ENCODE results near the gene BCAP29. TPM values are rescaled to one million over a fixed set of nuclear protein-coding genes. Genes with fewer than 3 reads are reported as not detected.

The BCAP29 gene
- total RNA-seq, 1 donor from 2014 or later: 12.0 TPM

DNA sequence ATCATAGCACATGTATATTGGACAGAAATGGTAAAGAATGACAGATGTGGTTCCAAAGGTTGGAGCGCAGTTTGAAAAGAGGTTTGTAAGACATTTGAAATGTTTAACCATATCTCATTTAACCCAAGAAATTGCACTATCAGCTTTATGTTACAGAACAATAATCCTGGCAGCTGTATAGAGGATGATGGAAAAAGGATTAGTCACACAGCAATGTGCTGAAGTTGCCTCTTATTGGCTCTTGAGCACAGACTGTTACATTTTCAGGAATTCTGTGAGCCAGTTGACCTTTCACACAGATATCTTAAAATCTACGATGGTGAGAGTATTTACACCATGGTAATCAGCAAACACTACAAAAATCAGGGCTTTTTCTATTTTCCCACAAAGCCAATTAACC, 20.2 kb upstream of the BCAP29 start:
- H3K27me3 ChIP-seq (ENCODE audit: control insufficient read depth in 3 of 3, insufficient read depth in 3 of 3, low read length in 3 of 3): no peaks in the 10 kb centered on the region
- H3K4me3 ChIP-seq (ENCODE audit: low read length in 3 of 3): no peak overlapping the region
- H3K4me1 ChIP-seq (ENCODE audit: control insufficient read depth in 3 of 3, insufficient read depth in 3 of 3, low read length in 3 of 3): peaks cover 7 to 24% (median 21%) of the 10 kb centered on the region in 3 donors
- no peak overlapping the region for H3K27ac ChIP-seq (ENCODE audit: low read depth, low read length)
- peaks cover 4 to 10% (median 9%) of the 10 kb centered on the region in 3 donors for H3K36me3 ChIP-seq (ENCODE audit: control insufficient read depth in 3 of 3, insufficient read depth in 3 of 3, low read length in 3 of 3)
- H3K9me3 ChIP-seq (ENCODE audit: control insufficient read depth in 3 of 3, low read length in 3 of 3): no peaks in the 10 kb centered on the region
- H3K9ac ChIP-seq (ENCODE audit: low read depth in 1 of 3, low read length in 3 of 3): no peak overlapping the region

DNA sequence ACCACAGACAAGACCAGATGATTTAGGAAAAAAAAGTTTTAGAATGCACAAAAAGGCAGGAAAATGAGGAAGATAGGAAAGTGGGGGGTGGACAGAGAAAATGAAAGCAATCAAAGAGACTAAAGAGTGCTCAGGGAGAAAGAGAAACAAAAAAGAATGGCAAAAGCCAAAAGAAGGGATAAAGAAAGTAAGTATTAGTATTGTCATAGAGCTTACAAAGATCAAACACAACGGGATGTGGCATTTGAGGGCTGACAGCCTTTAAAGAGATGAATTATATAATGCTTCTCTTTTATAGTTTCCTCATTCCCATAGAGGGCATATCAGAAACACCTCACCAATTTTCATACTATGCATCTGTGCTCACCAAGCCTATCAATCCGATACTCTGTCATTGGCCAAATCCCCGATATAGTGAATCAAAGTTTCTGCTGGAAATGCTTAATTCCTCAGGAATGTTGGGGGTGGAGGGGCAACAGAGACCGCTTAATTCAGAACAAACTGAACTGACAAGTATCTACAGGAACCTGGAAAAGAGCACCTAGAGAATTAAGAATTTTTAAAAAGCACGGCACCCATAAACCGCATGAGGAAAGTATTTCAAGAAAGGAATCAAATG, 19.0 kb upstream of the BCAP29 start:
- no peak overlapping the region for H3K4me3 ChIP-seq (ENCODE audit: low read length in 3 of 3)
- H3K4me1 ChIP-seq (ENCODE audit: control insufficient read depth in 3 of 3, insufficient read depth in 3 of 3, low read length in 3 of 3): peaks cover 11 to 26% (median 22%) of the 10 kb centered on the region in 3 donors
- H3K27me3 ChIP-seq (ENCODE audit: control insufficient read depth in 3 of 3, insufficient read depth in 3 of 3, low read length in 3 of 3): no peaks in the 10 kb centered on the region
- H3K27ac ChIP-seq (ENCODE audit: low read depth, low read length): no peak overlapping the region
- no peaks in the 10 kb centered on the region for H3K9me3 ChIP-seq (ENCODE audit: control insufficient read depth in 3 of 3, low read length in 3 of 3)
- peaks cover 2 to 9% (median 8%) of the 10 kb centered on the region in 3 donors for H3K36me3 ChIP-seq (ENCODE audit: control insufficient read depth in 3 of 3, insufficient read depth in 3 of 3, low read length in 3 of 3)
- H3K9ac ChIP-seq (ENCODE audit: low read depth in 1 of 3, low read length in 3 of 3): no peak overlapping the region

DNA sequence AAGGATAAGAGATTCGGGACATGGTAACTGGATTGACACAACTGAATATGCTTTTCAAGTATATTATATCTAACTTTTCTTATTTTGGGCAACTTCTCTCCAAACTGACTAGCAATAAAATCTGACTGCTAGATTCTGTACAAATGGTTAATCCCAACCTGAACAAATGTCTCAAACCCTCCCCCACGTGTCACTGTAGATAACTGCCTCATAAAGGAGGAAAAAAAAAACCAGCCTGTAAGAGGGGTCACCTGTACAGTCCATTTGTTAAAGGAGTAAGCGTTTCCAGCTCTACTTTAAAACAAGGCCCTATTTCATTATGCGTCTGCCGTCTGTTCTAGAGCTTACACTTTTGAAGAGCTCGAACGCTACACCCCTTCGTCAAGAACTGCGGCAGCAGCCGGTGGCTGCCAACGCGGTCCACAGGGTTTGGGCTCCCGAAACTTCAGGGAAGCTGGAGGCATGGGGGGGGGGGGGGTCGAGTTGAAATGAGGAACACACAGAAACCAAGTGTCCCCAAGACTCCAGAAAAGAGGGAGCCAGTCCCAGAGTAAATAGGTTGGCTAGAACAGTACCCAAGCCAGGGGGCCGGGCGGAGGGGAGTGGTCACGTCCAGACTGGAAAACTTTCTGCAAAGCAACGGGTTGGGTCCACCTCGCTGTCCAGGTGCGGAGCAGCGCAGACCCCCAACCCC, 16.8 kb upstream of the BCAP29 start:
- Histone ChIP-seq H3K9me3 (ENCODE audit: control insufficient read depth in 3 of 3, low read length in 3 of 3) (no peaks in the 10 kb centered on the region), H3K27me3 (ENCODE audit: control insufficient read depth in 3 of 3, insufficient read depth in 3 of 3, low read length in 3 of 3) (no peaks in the 10 kb centered on the region), H3K4me1 (ENCODE audit: control insufficient read depth in 3 of 3, insufficient read depth in 3 of 3, low read length in 3 of 3) (peaks cover 11 to 26% (median 22%) of the 10 kb centered on the region in 3 donors)

DNA sequence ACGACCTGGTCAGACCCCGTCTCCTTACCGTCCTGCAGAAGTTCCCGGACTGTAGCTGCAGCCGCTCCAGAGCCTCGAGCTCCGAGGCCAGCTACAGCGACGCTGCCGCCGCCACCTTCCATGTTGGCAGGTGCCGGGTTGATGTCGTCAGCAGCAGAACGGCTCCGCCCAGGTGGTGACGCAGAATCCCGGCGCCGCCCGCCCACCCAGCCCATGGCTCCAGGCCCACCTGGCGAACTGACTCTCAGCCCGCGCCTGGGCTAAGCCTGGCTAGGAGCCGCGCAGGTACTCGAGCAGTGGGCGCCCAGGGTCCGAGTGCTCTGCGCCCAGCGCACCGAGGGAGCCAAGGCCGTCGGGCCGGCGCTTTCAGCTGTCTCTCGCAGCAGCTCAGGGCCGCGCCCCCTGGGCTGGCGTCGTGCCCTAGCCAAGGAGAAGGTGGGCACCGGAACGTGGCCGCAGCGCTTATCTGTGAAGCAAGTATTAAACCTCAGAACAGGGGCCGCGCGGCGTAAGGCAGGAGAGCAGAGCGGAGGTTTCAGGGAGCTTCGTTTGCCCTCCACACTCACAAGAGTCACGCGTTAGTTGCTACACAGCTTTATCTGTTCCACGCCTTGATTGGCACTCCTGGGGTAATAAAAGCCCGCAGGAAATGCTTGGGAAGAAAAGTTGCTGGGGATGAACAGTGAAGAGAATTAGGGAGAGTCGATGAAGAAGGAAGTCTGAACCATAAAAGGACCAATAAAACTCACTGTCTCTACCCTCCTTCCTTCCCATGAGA, 16.1 kb upstream of the BCAP29 start, which contains the start of the genes COG5 and DUS4L:
Gene COG5, minus strand, starts transcription at position 146 of the 778 bp plus-strand sequence. Its CDS starts 24 bp downstream, at position 122.
Gene DUS4L, plus strand, starts transcription at position 197 of the 778 bp plus-strand sequence. CDS start 3,100 bp downstream, outside the sequence.
- no peaks in the 10 kb centered on the region for H3K36me3 ChIP-seq (ENCODE audit: control insufficient read depth in 3 of 3, insufficient read depth in 3 of 3, low read length in 3 of 3)
- peak within 1 kb of the TSS; percentile 95 to 97 (median 96) for H3K9ac ChIP-seq (ENCODE audit: low read depth in 1 of 3, low read length in 3 of 3)
- H3K4me3 ChIP-seq (ENCODE audit: low read length in 3 of 3): peak within 1 kb of the TSS; percentile 95 to 97 (median 97)
- peak within 1 kb of the TSS; percentile 95 for H3K27ac ChIP-seq (ENCODE audit: low read depth, low read length)
- no peaks in the 10 kb centered on the region for H3K27me3 ChIP-seq (ENCODE audit: control insufficient read depth in 3 of 3, insufficient read depth in 3 of 3, low read length in 3 of 3)
- no peaks in the 10 kb centered on the region for H3K9me3 ChIP-seq (ENCODE audit: control insufficient read depth in 3 of 3, low read length in 3 of 3)
- peaks cover 11 to 26% (median 22%) of the 10 kb centered on the region in 3 donors for H3K4me1 ChIP-seq (ENCODE audit: control insufficient read depth in 3 of 3, insufficient read depth in 3 of 3, low read length in 3 of 3)

More for the DNA sequence above, 16.8 kb upstream of the BCAP29 start:
- Histone ChIP-seq H3K36me3 (ENCODE audit: control insufficient read depth in 3 of 3, insufficient read depth in 3 of 3, low read length in 3 of 3) (no peaks in the 10 kb centered on the region), H3K4me3 (ENCODE audit: low read length in 3 of 3) (peak overlapping the region; percentile 95 to 97 (median 97)), H3K9ac (ENCODE audit: low read depth in 1 of 3, low read length in 3 of 3) (peak overlapping the region; percentile 95 to 97 (median 96)), H3K27ac (ENCODE audit: low read depth, low read length) (peak overlapping the region; percentile 95)

DNA sequence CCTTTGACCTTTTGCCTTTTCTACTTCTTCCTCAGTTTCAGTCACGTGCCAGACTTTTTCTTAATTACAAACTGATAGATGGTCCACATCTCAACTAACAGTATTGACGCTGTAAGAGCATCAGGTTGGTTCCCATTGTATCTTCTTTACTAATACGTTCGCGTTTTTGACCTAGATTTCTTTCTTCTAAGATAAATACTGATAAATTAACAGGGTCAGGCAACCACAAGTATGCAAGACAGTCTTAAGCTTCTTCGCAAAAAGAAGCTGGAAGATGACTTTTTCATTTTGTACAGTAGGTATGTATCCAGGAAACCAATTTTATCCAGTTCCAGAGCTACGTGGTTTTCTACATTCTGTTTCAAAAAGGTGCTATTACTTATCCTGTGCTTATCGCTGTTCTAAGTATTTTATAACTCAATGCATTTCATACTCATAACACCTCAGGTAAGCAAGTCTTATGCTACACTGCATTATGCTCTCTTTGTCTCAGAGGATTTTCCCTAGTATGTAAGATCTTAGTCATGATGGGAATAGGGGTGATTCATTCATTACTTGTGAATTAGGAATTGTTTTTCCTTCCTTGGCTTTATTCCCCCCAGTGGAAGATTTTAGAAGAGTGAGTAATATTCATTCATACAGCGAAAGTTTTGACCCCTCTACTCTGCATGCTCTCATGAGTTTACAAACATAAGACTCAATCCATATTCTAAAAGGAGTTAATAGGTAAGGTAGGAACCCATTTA, 15.3 kb upstream of the BCAP29 start:
- Histone ChIP-seq H3K9me3 (ENCODE audit: control insufficient read depth in 3 of 3, low read length in 3 of 3) (no peaks in the 10 kb centered on the region), H3K4me3 (ENCODE audit: low read length in 3 of 3) (peak overlapping the region; percentile 95 to 97 (median 97)), H3K36me3 (ENCODE audit: control insufficient read depth in 3 of 3, insufficient read depth in 3 of 3, low read length in 3 of 3) (no peaks in the 10 kb centered on the region), H3K4me1 (ENCODE audit: control insufficient read depth in 3 of 3, insufficient read depth in 3 of 3, low read length in 3 of 3) (peaks cover 11 to 26% (median 22%) of the 10 kb centered on the region in 3 donors), H3K27me3 (ENCODE audit: control insufficient read depth in 3 of 3, insufficient read depth in 3 of 3, low read length in 3 of 3) (no peaks in the 10 kb centered on the region), H3K9ac (ENCODE audit: low read depth in 1 of 3, low read length in 3 of 3) (peak overlapping the region; percentile 95 to 97 (median 96)), H3K27ac (ENCODE audit: low read depth, low read length) (peak overlapping the region; percentile 95)

DNA sequence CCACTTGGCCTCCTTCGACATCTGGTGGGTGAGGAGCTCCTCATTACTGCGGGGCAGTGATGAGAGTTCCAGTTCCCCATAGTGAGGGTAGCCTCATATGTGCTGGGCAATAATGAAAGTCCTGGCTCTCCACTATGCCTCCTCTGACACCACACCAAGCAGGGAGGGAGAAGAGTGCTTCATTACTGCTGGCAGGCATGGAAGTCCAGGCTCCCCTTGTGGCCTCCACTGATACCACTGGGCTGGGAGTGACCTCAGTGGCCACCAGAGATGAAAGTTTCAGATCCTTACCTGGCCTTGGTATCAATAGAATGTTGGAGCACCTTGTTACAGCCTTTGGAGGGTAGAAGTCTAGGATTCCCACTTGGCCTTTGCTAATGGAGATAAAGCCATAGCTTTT, 9.7 kb upstream of the BCAP29 start:
- H3K4me1 ChIP-seq (ENCODE audit: control insufficient read depth in 3 of 3, insufficient read depth in 3 of 3, low read length in 3 of 3): peaks cover 0 to under 1% (median 0%) of the 10 kb centered on the region in 3 donors

DNA sequence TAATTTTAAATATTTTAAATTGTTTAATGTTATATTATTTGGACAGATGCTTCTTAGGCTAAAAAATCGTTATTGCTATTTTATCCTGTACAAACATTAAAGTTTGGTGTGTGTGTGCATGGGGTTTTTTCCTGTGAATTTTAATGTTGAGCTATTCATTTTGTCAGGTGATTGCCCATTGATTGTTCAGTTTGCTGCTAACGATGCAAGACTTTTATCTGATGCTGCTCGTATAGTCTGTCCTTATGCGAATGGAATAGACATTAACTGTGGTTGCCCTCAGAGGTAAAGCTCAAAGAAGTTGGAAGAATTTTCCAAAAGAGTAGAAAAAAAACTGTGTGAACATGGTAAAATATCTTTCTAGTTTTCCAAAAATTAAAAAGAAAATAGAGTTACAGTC, 6.5 kb upstream of the BCAP29 start:
- Histone ChIP-seq H3K27ac (ENCODE audit: low read depth, low read length) (no peak overlapping the region), H3K9ac (ENCODE audit: low read depth in 1 of 3, low read length in 3 of 3) (no peak overlapping the region), H3K27me3 (ENCODE audit: control insufficient read depth in 3 of 3, insufficient read depth in 3 of 3, low read length in 3 of 3) (no peaks in the 10 kb centered on the region), H3K4me1 (ENCODE audit: control insufficient read depth in 3 of 3, insufficient read depth in 3 of 3, low read length in 3 of 3) (no peaks in the 10 kb centered on the region), H3K36me3 (ENCODE audit: control insufficient read depth in 3 of 3, insufficient read depth in 3 of 3, low read length in 3 of 3) (peaks cover 0 to 9% (median 6%) of the 10 kb centered on the region in 3 donors), H3K4me3 (ENCODE audit: low read length in 3 of 3) (no peak overlapping the region), H3K9me3 (ENCODE audit: control insufficient read depth in 3 of 3, low read length in 3 of 3) (no peaks in the 10 kb centered on the region)

More for the DNA sequence above, 9.7 kb upstream of the BCAP29 start:
- Histone ChIP-seq H3K27ac (ENCODE audit: low read depth, low read length) (no peak overlapping the region), H3K9ac (ENCODE audit: low read depth in 1 of 3, low read length in 3 of 3) (no peak overlapping the region), H3K4me3 (ENCODE audit: low read length in 3 of 3) (no peak overlapping the region), H3K9me3 (ENCODE audit: control insufficient read depth in 3 of 3, low read length in 3 of 3) (no peaks in the 10 kb centered on the region), H3K27me3 (ENCODE audit: control insufficient read depth in 3 of 3, insufficient read depth in 3 of 3, low read length in 3 of 3) (no peaks in the 10 kb centered on the region), H3K36me3 (ENCODE audit: control insufficient read depth in 3 of 3, insufficient read depth in 3 of 3, low read length in 3 of 3) (peaks cover 0 to 6% (median 5%) of the 10 kb centered on the region in 3 donors)

DNA sequence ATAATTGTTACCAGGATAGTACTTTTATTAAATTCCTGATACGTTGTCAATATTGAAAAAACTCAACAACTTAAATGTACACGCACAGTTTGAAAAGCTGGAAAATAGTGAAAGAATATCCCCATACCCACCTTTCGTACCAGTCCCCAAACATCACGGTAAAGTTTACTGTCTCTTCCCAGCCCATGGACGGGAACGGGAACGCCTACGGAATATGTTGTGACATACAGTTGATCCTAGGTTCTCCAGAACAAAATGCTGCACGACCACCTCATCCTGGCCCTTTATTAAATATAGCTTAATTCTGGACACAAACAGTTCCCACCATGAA, 527 bp upstream of the BCAP29 start:
- H3K4me1 ChIP-seq (ENCODE audit: control insufficient read depth in 3 of 3, insufficient read depth in 3 of 3, low read length in 3 of 3): peaks cover 6 to 11% (median 6%) of the 10 kb centered on the region in 3 donors
- H3K4me3 ChIP-seq (ENCODE audit: low read length in 3 of 3): peak overlapping the region; percentile 68 to 86 (median 83)
- H3K27ac ChIP-seq (ENCODE audit: low read depth, low read length): peak overlapping the region; percentile 92
- H3K9ac ChIP-seq (ENCODE audit: low read depth in 1 of 3, low read length in 3 of 3): peak overlapping the region; percentile 89 to 94 (median 94)
- H3K9me3 ChIP-seq (ENCODE audit: control insufficient read depth in 3 of 3, low read length in 3 of 3): no peaks in the 10 kb centered on the region
- H3K27me3 ChIP-seq (ENCODE audit: control insufficient read depth in 3 of 3, insufficient read depth in 3 of 3, low read length in 3 of 3): no peaks in the 10 kb centered on the region
- peaks cover 3 to 10% (median 5%) of the 10 kb centered on the region in 3 donors for H3K36me3 ChIP-seq (ENCODE audit: control insufficient read depth in 3 of 3, insufficient read depth in 3 of 3, low read length in 3 of 3)

DNA sequence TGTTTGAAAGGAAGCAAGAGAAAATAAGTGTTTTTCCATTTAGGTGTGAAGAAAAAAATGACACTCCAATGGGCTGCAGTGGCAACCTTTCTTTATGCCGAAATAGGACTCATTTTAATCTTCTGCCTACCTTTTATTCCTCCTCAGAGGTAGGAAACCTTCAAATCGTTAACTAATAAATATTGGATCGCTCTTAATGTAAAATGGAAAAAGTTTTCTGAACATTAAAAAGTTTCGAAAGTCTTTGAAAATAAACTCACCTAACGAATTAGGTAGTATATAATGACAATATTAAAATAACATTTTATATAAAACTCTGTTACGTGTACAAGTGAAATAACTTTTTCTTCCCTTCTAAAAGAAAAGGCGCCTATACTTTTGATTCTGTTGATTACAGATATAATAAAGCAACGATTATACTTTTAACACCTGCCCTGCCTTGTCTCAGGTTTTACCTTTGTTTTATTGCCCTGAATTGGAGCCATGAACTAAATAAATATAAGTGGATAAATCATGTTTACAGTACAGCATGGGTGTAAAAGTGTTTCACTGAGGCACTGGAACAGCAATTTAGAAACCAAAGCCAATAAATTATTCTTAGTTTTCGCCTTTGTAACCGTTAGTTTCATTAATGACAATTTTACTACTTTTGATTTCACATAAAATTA, 804 bp downstream of the BCAP29 start:
- Histone ChIP-seq H3K27me3 (ENCODE audit: control insufficient read depth in 3 of 3, insufficient read depth in 3 of 3, low read length in 3 of 3) (no peaks in the 10 kb centered on the region), H3K9me3 (ENCODE audit: control insufficient read depth in 3 of 3, low read length in 3 of 3) (no peaks in the 10 kb centered on the region), H3K9ac (ENCODE audit: low read depth in 1 of 3, low read length in 3 of 3) (peak overlapping the region; percentile 89 to 94 (median 94)), H3K36me3 (ENCODE audit: control insufficient read depth in 3 of 3, insufficient read depth in 3 of 3, low read length in 3 of 3) (peaks cover 3 to 14% (median 5%) of the 10 kb centered on the region in 3 donors), H3K4me3 (ENCODE audit: low read length in 3 of 3) (peak overlapping the region; percentile 68 to 86 (median 83)), H3K4me1 (ENCODE audit: control insufficient read depth in 3 of 3, insufficient read depth in 3 of 3, low read length in 3 of 3) (peaks cover 6 to 11% (median 6%) of the 10 kb centered on the region in 3 donors), H3K27ac (ENCODE audit: low read depth, low read length) (peak overlapping the region; percentile 92)
